B cell (primary cell): ENCODE measurements around the gene ABCC9. TPM values are rescaled to one million over a fixed set of nuclear protein-coding genes. Genes with fewer than 3 reads are reported as not detected.

Experiments
- ATAC-seq: fragments of 200-7000 bp; cut with Tn5 transposase; one replicate; pipeline ENCODE4 v1.10.0; 2021; ENCODE audit warnings: low read depth, mild to moderate bottlenecking, moderate number of reproducible peaks, moderate library complexity
- CTCF ChIA-PET: fragments of 350-600 bp; sonication (Branson Sonifier 250); formaldehyde crosslinking; loops from one replicate; lab custom pipeline; 2021; ENCODE audit warnings: antibody characterized with exemption, inconsistent platforms; lab: Charles Lee
- POLR2A ChIA-PET: fragments of 350-600 bp; sonication (Branson Sonifier 250); formaldehyde crosslinking; loops from one replicate; lab custom pipeline; 2021; ENCODE audit warnings: antibody characterized with exemption; lab: Charles Lee
- DNase-seq: peaks from one replicate; pipeline ENCODE4 v3.0.0; 2013
- H2AFZ ChIP-seq: 2 replicates; pipeline ENCODE4 v1.6.1; 2012; ENCODE audit warnings: mild to moderate bottlenecking, low read depth, low read length; ENCODE audit not compliant: insufficient read depth, poor library complexity, severe bottlenecking
- H3K27ac ChIP-seq, 2 donors: 1 replicate in 1 of 2; 2 replicates in 1 of 2; pipeline ENCODE4 v1.5.1; 2012 to 2013; ENCODE audit warnings: low read length in 2 of 2, mild to moderate bottlenecking in 2 of 2, moderate library complexity in 1 of 2
- H3K27me3 ChIP-seq, 4 experiments: fragments of 200-600 bp in 1 of 4; sonication (generic) in 1 of 4; replicated peaks in 1 of 4; 1 replicate in 2 of 4; 2 replicates in 2 of 4; pipeline versions ENCODE4 v1.6.1 to v1.7.0; 2013 to 2016; ENCODE audit warnings: low read length in 3 of 4, mild to moderate bottlenecking in 2 of 4, mixed read lengths in 1 of 4, moderate library complexity in 1 of 4; ENCODE audit not compliant: insufficient read depth in 4 of 4, control insufficient read depth in 3 of 4; ENCODE audit errors: control extremely low read depth in 1 of 4
- H3K36me3 ChIP-seq, 2 experiments: replicated peaks in 1 of 2; 1 replicate in 1 of 2; 2 replicates in 1 of 2; pipeline versions ENCODE4 v1.6.1 to v1.7.1; 2013; ENCODE audit warnings: low read length in 1 of 2; ENCODE audit not compliant: insufficient read depth in 2 of 2, control insufficient read depth in 1 of 2; ENCODE audit errors: control extremely low read depth in 1 of 2, extremely low read depth in 1 of 2
- H3K4me1 ChIP-seq, 2 donors: fragments of 200-600 bp in 1 of 2; sonication (generic) in 1 of 2; 1 replicate in 1 of 2; 2 replicates in 1 of 2; pipeline versions ENCODE4 v1.5.1 to v1.6.1; 2013 to 2017; ENCODE audit warnings: low read length in 2 of 2; ENCODE audit not compliant: control insufficient read depth in 2 of 2, insufficient read depth in 2 of 2
- H3K4me2 ChIP-seq: replicated peaks from 2 replicates; pipeline ENCODE3; 2012; ENCODE audit warnings: mild to moderate bottlenecking, low read depth, low read length; ENCODE audit not compliant: poor library complexity, severe bottlenecking
- H3K4me3 ChIP-seq, 5 experiments: fragments of 200-600 bp in 1 of 5; sonication (generic) in 1 of 5; 1 replicate in 3 of 5; 2 replicates in 2 of 5; pipeline versions ENCODE4 v1.5.1 to v1.7.0; 2011 to 2016; ENCODE audit warnings: low read length in 4 of 5, mild to moderate bottlenecking in 4 of 5, low read depth in 2 of 5, control low read depth in 1 of 5, moderate library complexity in 1 of 5; ENCODE audit not compliant: insufficient read depth in 1 of 5; ENCODE audit errors: control extremely low read depth in 1 of 5, extremely low read depth in 1 of 5
- H3K79me2 ChIP-seq: fragments of 200-600 bp; sonication (generic); one replicate; pipeline ENCODE4 v1.6.0; 2016; ENCODE audit warnings: low read length; ENCODE audit not compliant: control insufficient read depth, insufficient read depth
- H3K9ac ChIP-seq: fragments of 200-600 bp; sonication (generic); 2 replicates; pipeline ENCODE4 v1.6.1; 2017; ENCODE audit warnings: mild to moderate bottlenecking, low read length, moderate library complexity
- H3K9me3 ChIP-seq, 3 donors: one replicate each; pipeline versions ENCODE4 v1.6.1 to v1.7.1; 2013; ENCODE audit warnings: low read length in 2 of 3; ENCODE audit not compliant: control insufficient read depth in 2 of 3, insufficient read depth in 1 of 3; ENCODE audit errors: control extremely low read depth in 1 of 3
- H4K20me1 ChIP-seq: 2 replicates; pipeline ENCODE4 v1.6.0; 2012; ENCODE audit warnings: mild to moderate bottlenecking, low read length; ENCODE audit not compliant: insufficient read depth, control insufficient read depth, poor library complexity, severe bottlenecking
- H3K27ac Mint-ChIP-seq: one replicate; pipeline ENCODE4 v1.8.0; 2021; ENCODE audit warnings: mixed read lengths
- H3K27me3 Mint-ChIP-seq: one replicate; pipeline ENCODE4 v1.8.0; 2021; ENCODE audit warnings: mixed read lengths
- H3K4me1 Mint-ChIP-seq: one replicate; pipeline ENCODE4 v1.8.0; 2021; ENCODE audit warnings: mixed read lengths
- H3K4me3 Mint-ChIP-seq: one replicate; pipeline ENCODE4 v1.8.0; 2021; ENCODE audit warnings: mixed read lengths
- H3K9me3 Mint-ChIP-seq: one replicate; pipeline ENCODE4 v1.8.0; 2022; ENCODE audit warnings: mixed read lengths; ENCODE audit not compliant: insufficient read depth
- EZH2 ChIP-seq: IDR thresholded peaks from 2 replicates; pipeline ENCODE4 v1.6.1; 2012; ENCODE audit warnings: borderline replicate concordance, low read depth, mild to moderate bottlenecking, moderate library complexity, low read length; ENCODE audit not compliant: insufficient read depth, poor library complexity, severe bottlenecking
- WGBS: methylation state at CpG from one replicate; pipeline ENCODE4 v1.1.5; 2013; ENCODE audit warnings: missing lambda C conversion rate; ENCODE audit not compliant: insufficient coverage; 5-methylcytosine and 5-hydroxymethylcytosine counted together
- intact Hi-C: fragments of 100-400 bp; cut with micrococcal nuclease; formaldehyde crosslinking; loops from one replicate; pipeline ENCODE4 v1.10.0; 2022
- polyA plus RNA-seq: library from polyadenylated mRNA; depleted of rRNA; stranded (reverse); fragments of >200 nt; gene quantifications from 2 replicates; pipeline ENCODE4 v1.2.3, GENCODE V29; 2012
- total RNA-seq, 2 donors: library from RNA; stranded (reverse); fragments of 120-200 nt in 1 of 2; gene quantifications; 1 replicate in 1 of 2; 2 replicates in 1 of 2; pipeline versions ENCODE4 v1.2.3 to v1.2.4, GENCODE V29; 2013 to 2022
- TF ChIP-seq, protein P1 (sequence below): fragments of 200-600 bp; IDR thresholded peaks from one replicate; pipeline ENCODE4 v1.8.0; 2022; ENCODE audit warnings: antibody characterized with exemption, mild to moderate bottlenecking

ABCC9 gene
- total and polyA plus RNA-seq, 2 donors (not counting 1 experiment from before 2014, with no cell fraction given) = not detected

DNA sequence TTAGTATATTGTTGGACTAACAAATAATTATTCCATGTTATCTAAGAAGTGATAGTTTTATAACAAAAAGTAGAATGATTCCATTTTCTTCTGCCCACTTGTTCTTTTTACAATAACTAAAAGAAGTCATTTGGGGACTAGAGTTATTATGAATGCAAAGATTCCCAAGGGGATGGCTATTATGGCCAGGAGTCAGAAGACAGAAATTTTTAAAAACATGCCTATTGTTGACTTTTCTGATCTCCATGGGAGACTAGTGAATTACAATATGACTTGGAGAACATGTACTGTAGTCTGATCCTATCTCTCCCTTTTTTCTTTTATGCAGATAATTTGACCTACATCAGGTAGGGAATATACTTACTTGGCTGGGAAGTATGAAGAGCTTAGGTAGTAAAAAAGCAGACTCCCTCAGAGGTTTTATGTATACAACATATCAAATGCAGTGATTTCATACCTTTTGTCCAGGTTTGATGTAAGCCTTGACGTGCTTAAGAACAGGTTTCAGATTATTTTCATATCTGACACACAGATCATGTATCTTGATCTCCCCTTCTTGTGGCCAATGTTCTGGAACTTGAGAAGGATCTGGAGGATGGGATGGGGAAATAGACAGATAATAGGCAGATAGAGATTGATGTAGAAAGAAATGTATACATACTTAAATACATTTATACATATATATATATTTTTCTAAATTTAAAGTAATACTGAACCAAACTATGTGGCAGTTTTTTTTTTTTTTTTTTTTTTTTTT, 125.7 kb downstream of the ABCC9 start:
- no peaks in the 10 kb centered on the region for H4K20me1 ChIP-seq
- POLR2A ChIA-PET = no interaction called here
- intact Hi-C loops = no loop called here
- H3K4me2 ChIP-seq = no peak overlapping the region
- no peak overlapping the region for H3K27ac ChIP-seq
- no peak overlapping the region for H3K9ac ChIP-seq
- no peak overlapping the region for H2AFZ ChIP-seq
- H3K4me3 ChIP-seq = no peak overlapping the region
- H3K4me1 Mint-ChIP-seq = no peaks in the 10 kb centered on the region
- TF ChIP-seq, protein P1, sequence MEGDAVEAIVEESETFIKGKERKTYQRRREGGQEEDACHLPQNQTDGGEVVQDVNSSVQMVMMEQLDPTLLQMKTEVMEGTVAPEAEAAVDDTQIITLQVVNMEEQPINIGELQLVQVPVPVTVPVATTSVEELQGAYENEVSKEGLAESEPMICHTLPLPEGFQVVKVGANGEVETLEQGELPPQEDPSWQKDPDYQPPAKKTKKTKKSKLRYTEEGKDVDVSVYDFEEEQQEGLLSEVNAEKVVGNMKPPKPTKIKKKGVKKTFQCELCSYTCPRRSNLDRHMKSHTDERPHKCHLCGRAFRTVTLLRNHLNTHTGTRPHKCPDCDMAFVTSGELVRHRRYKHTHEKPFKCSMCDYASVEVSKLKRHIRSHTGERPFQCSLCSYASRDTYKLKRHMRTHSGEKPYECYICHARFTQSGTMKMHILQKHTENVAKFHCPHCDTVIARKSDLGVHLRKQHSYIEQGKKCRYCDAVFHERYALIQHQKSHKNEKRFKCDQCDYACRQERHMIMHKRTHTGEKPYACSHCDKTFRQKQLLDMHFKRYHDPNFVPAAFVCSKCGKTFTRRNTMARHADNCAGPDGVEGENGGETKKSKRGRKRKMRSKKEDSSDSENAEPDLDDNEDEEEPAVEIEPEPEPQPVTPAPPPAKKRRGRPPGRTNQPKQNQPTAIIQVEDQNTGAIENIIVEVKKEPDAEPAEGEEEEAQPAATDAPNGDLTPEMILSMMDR = no peak
- no peak for TF ChIP-seq EZH2
- no peak for DNase-seq
- no peak for ATAC-seq
- H3K9me3 Mint-ChIP-seq = no peaks in the 10 kb centered on the region
- CTCF ChIA-PET = no interaction called here
- H3K27me3 ChIP-seq = no peaks in the 10 kb centered on the region
- no peaks in the 10 kb centered on the region for H3K9me3 ChIP-seq
- no peaks in the 10 kb centered on the region for H3K79me2 ChIP-seq
- no CpG with 5 or more reads among the region's 1 CpG for WGBS
- H3K27ac Mint-ChIP-seq = no peak overlapping the region
- no peaks in the 10 kb centered on the region for H3K27me3 Mint-ChIP-seq
- H3K36me3 ChIP-seq = no peaks in the 10 kb centered on the region
- no peaks in the 10 kb centered on the region for H3K4me1 ChIP-seq
- H3K4me3 Mint-ChIP-seq = no peak overlapping the region

DNA sequence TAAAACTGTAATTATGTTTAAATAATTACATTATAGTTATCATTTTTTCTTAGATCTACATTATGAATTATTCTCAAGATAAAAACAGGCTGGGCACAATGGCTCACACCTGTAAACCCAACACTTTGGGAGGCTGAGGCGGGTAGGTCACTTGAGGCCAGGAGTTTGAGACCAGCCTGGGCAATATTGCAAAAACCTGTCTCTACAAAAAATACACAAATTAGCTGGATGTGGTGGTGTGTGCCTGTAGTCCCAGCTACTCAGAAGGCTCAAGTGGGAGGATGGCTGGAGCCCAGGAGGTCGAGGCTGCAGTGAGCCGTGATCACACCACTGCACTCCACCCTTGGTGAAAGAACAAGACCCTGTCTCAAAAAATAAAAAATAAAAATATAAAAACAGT, 126.4 kb downstream of the ABCC9 start:
- Histone ChIP-seq H2AFZ (no peak overlapping the region), H3K9me3 (no peaks in the 10 kb centered on the region), H3K27ac (no peak overlapping the region), H3K27me3 (no peaks in the 10 kb centered on the region), H3K36me3 (no peaks in the 10 kb centered on the region), H3K9ac (no peak overlapping the region), H3K4me1 (no peaks in the 10 kb centered on the region), H3K4me3 (no peak overlapping the region), H3K79me2 (no peaks in the 10 kb centered on the region), H3K4me2 (no peak overlapping the region), H4K20me1 (no peaks in the 10 kb centered on the region)
- POLR2A ChIA-PET = no interaction called here
- no CpG with 5 or more reads among the region's 3 CpGs for WGBS
- Mint-ChIP-seq H3K4me3 (no peak overlapping the region), H3K4me1 (no peaks in the 10 kb centered on the region), H3K27me3 (no peaks in the 10 kb centered on the region), H3K9me3 (peaks cover 3% of the 10 kb centered on the region), H3K27ac (no peak overlapping the region)
- TF ChIP-seq EZH2 = no peak
- DNase-seq = no peak
- CTCF ChIA-PET = interaction anchor here (0.6 kb wide), 1 partner anchor 1830 kb away, joined by 4 read pairs; no protein-coding TSS in a partner anchor
- ATAC-seq = no peak
- intact Hi-C loops = no loop called here
